HEK293 (cell line): Measurements from ENCODE around the gene MDGA2.

ENCODE experiments used
- CTCF ChIA-PET: fragments of 350-600 bp; formaldehyde crosslinking; extraction: SDS; loops from one replicate; lab custom pipeline; 2021; ENCODE audit warnings: antibody characterized with exemption; lab: Yijun Ruan, JAX
- POLR2A ChIA-PET: fragments of 300-600 bp; formaldehyde crosslinking; extraction: SDS; loops from one replicate; lab custom pipeline; 2020; ENCODE audit warnings: antibody characterized with exemption, inconsistent platforms; lab: Yijun Ruan, JAX
- H3K27ac ChIP-seq: fragments of 200-500 bp; sonication (Bioruptor generic); 2 replicates; pipeline ENCODE4 v1.5.1; 2014; ENCODE audit warnings: low read depth, low read length, control low read depth, inconsistent platforms; ENCODE audit errors: extremely low read depth
- H3K36me3 ChIP-seq, 2 experiments: fragments of 200-500 bp in 1 of 2; sonication (Bioruptor generic) in 1 of 2; 1 replicate in 1 of 2; 2 replicates in 1 of 2; pipeline ENCODE4 v1.5.1; 2014 to 2017; ENCODE audit warnings: inconsistent platforms in 2 of 2, low read length in 2 of 2; ENCODE audit not compliant: control insufficient read depth in 2 of 2, insufficient read depth in 1 of 2
- H3K4me1 ChIP-seq: fragments of 200-500 bp; sonication (Bioruptor generic); 2 replicates; pipeline ENCODE4 v1.5.1; 2014; ENCODE audit warnings: mild to moderate bottlenecking, low read length, inconsistent platforms; ENCODE audit not compliant: control insufficient read depth, insufficient read depth
- H3K4me3 ChIP-seq: 2 replicates; pipeline ENCODE4 v1.5.1; 2011; ENCODE audit warnings: low read depth, mild to moderate bottlenecking, control low read depth, low read length, moderate library complexity
- H3K9me3 ChIP-seq: fragments of 200-500 bp; sonication (Bioruptor generic); 2 replicates; pipeline ENCODE4 v1.5.1; 2014; ENCODE audit warnings: low read depth, low read length, inconsistent platforms; ENCODE audit not compliant: control insufficient read depth, insufficient read depth
- BCL11A ChIP-seq: fragments of 450-650 bp; formaldehyde crosslinking; IDR thresholded peaks from 2 replicates; pipeline ENCODE4 v1.5.1; 2016; ENCODE audit warnings: low read depth, missing biosample characterization, missing genetic modification characterization
- GLI4 ChIP-seq: fragments of 450-650 bp; formaldehyde crosslinking; IDR thresholded peaks from 2 replicates; pipeline ENCODE4 v1.5.1; 2016; ENCODE audit warnings: missing biosample characterization, missing genetic modification characterization
- KLF10 ChIP-seq: fragments of 450-650 bp; IDR thresholded peaks from 2 replicates; pipeline ENCODE4 v1.5.1; 2018; ENCODE audit warnings: missing biosample characterization, mild to moderate bottlenecking, missing genetic modification characterization
- KLF17 ChIP-seq: fragments of 450-650 bp; formaldehyde crosslinking; IDR thresholded peaks from 2 replicates; pipeline ENCODE4 v1.5.1; 2016; ENCODE audit warnings: missing biosample characterization, missing genetic modification characterization
- MYNN ChIP-seq: fragments of 450-650 bp; formaldehyde crosslinking; IDR thresholded peaks from 2 replicates; pipeline ENCODE4 v1.5.1; 2016; ENCODE audit warnings: missing biosample characterization, missing genetic modification characterization, borderline replicate concordance
- RBAK ChIP-seq: fragments of 450-650 bp; formaldehyde crosslinking; IDR thresholded peaks from 2 replicates; pipeline ENCODE4 v1.5.1; 2016; ENCODE audit warnings: missing biosample characterization, missing genetic modification characterization
- SCRT2 ChIP-seq: fragments of 450-650 bp; formaldehyde crosslinking; IDR thresholded peaks from 2 replicates; pipeline ENCODE4 v1.5.1; 2016; ENCODE audit warnings: missing biosample characterization, missing genetic modification characterization
- ZBTB49 ChIP-seq: fragments of 450-650 bp; formaldehyde crosslinking; IDR thresholded peaks from 2 replicates; pipeline ENCODE4 v1.5.1; 2016; ENCODE audit warnings: missing biosample characterization, missing genetic modification characterization, low read depth
- ZNF184 ChIP-seq: fragments of 450-650 bp; IDR thresholded peaks from 2 replicates; pipeline ENCODE4 v1.5.1; 2018; ENCODE audit warnings: missing biosample characterization, mild to moderate bottlenecking, missing genetic modification characterization
- ZNF23 ChIP-seq: fragments of 450-650 bp; formaldehyde crosslinking; IDR thresholded peaks from 2 replicates; pipeline ENCODE4 v1.5.1; 2016; ENCODE audit warnings: missing biosample characterization, missing genetic modification characterization, borderline replicate concordance
- ZNF280D ChIP-seq: fragments of 450-650 bp; formaldehyde crosslinking; IDR thresholded peaks from 2 replicates; pipeline ENCODE4 v1.5.1; 2016; ENCODE audit warnings: missing biosample characterization, missing genetic modification characterization
- ZNF324 ChIP-seq: fragments of 450-650 bp; formaldehyde crosslinking; IDR thresholded peaks from 2 replicates; pipeline ENCODE4 v1.5.1; 2016; ENCODE audit warnings: missing biosample characterization, missing genetic modification characterization
- ZNF350 ChIP-seq: fragments of 450-650 bp; formaldehyde crosslinking; IDR thresholded peaks from 2 replicates; pipeline ENCODE4 v1.5.0; 2017; ENCODE audit warnings: missing biosample characterization, mild to moderate bottlenecking, missing genetic modification characterization
- ZNF391 ChIP-seq: fragments of 450-650 bp; formaldehyde crosslinking; IDR thresholded peaks from 2 replicates; pipeline ENCODE4 v1.5.1; 2016; ENCODE audit warnings: low read depth, missing biosample characterization, missing genetic modification characterization, borderline replicate concordance
- ZNF423 ChIP-seq: fragments of 450-650 bp; formaldehyde crosslinking; IDR thresholded peaks from 2 replicates; pipeline ENCODE4 v1.5.1; 2016; ENCODE audit warnings: missing biosample characterization, missing genetic modification characterization
- ZNF48 ChIP-seq: fragments of 450-650 bp; formaldehyde crosslinking; IDR thresholded peaks from 2 replicates; pipeline ENCODE4 v1.5.1; 2016; ENCODE audit warnings: missing biosample characterization, missing genetic modification characterization
- ZNF529 ChIP-seq: fragments of 450-650 bp; formaldehyde crosslinking; IDR thresholded peaks from 2 replicates; pipeline ENCODE4 v1.5.1; 2017; ENCODE audit warnings: missing genetic modification characterization, missing biosample characterization; ENCODE audit not compliant: insufficient replicate concordance
- ZNF621 ChIP-seq: fragments of 450-650 bp; formaldehyde crosslinking; IDR thresholded peaks from 2 replicates; pipeline ENCODE4 v1.5.1; 2017; ENCODE audit warnings: missing biosample characterization, missing genetic modification characterization
- ZNF654 ChIP-seq: fragments of 450-650 bp; formaldehyde crosslinking; IDR thresholded peaks from 2 replicates; pipeline ENCODE4 v1.5.1; 2016; ENCODE audit warnings: low read depth, missing biosample characterization, missing genetic modification characterization
- ZNF658 ChIP-seq: fragments of 450-650 bp; formaldehyde crosslinking; IDR thresholded peaks from 2 replicates; pipeline ENCODE4; 2016; ENCODE audit warnings: missing biosample characterization, missing genetic modification characterization
- ZNF692 ChIP-seq: fragments of 450-650 bp; formaldehyde crosslinking; IDR thresholded peaks from 2 replicates; pipeline ENCODE4 v1.5.1; 2016; ENCODE audit warnings: missing biosample characterization, missing genetic modification characterization
- ZNF830 ChIP-seq: fragments of 450-650 bp; IDR thresholded peaks from 2 replicates; pipeline ENCODE4 v1.5.0; 2018; ENCODE audit warnings: missing biosample characterization, missing genetic modification characterization, low read depth, mild to moderate bottlenecking, moderate library complexity

Gene MDGA2

GRCh38 chr14:47500369-47500768 is 175.0 kb downstream of the MDGA2 start:
- H3K27ac ChIP-seq, result no peak overlapping the region
- H3K9me3 ChIP-seq, result no peaks in the 10 kb centered on the region
- no peaks in the 10 kb centered on the region for H3K36me3 ChIP-seq
- no peaks in the 10 kb centered on the region for H3K4me1 ChIP-seq
- no peak overlapping the region for H3K4me3 ChIP-seq
- no peak for TF ChIP-seq ZNF184 (tag by site-specific recombination)
- TF ChIP-seq ZNF621 (tag by site-specific recombination), result no peak
- TF ChIP-seq ZNF692, result no peak
- no peak for TF ChIP-seq ZNF324 (tag by site-specific recombination)
- TF ChIP-seq KLF10 (tag by site-specific recombination), result no peak
- no peak for TF ChIP-seq ZNF280D (tag by site-specific recombination)
- no peak for TF ChIP-seq ZNF423 (tag by site-specific recombination)
- no peak for TF ChIP-seq ZBTB49
- TF ChIP-seq SCRT2 (tag by site-specific recombination), result no peak
- no peak for TF ChIP-seq ZNF654 (tag by site-specific recombination)
- TF ChIP-seq ZNF529 (tag by site-specific recombination), result no peak
- TF ChIP-seq BCL11A, result no peak
- ChIA-PET CTCF (no interaction called here), POLR2A (no interaction called here)

GRCh38 chr14:47490766-47491165 is 184.6 kb downstream of the MDGA2 start:
- Histone ChIP-seq H3K4me1 (no peaks in the 10 kb centered on the region), H3K36me3 (no peaks in the 10 kb centered on the region), H3K4me3 (no peak overlapping the region), H3K9me3 (no peaks in the 10 kb centered on the region), H3K27ac (no peak overlapping the region)
- TF ChIP-seq ZNF23 (no peak), KLF10 (tag by site-specific recombination) (no peak), ZNF350 (tag by site-specific recombination) (no peak), GLI4 (tag by site-specific recombination) (no peak), ZNF529 (tag by site-specific recombination) (no peak), ZNF48 (no peak), ZNF830 (tag by site-specific recombination) (no peak), RBAK (tag by site-specific recombination) (no peak), ZNF621 (tag by site-specific recombination) (no peak), MYNN (tag by site-specific recombination) (no peak), ZNF391 (tag by site-specific recombination) (no peak), KLF17 (tag by site-specific recombination) (no peak), ZNF658 (no peak)
- CTCF ChIA-PET, result interaction anchor here (0.5 kb wide), 1 partner anchor 294 kb away, joined by 3 read pairs; no protein-coding TSS in a partner anchor
- POLR2A ChIA-PET, result no interaction called here
